Bone marrow (tissue), 2 donors: ENCODE results near the gene ANKS1B.
"Not testable (repeated sequence)": the region's sequence is repeated elsewhere in the genome, so short reads cannot be mapped to it uniquely, and the experiment has no call there.

ENCODE experiments used
- DNase-seq, 2 donors: peaks; one replicate each; lab custom pipeline; 2025; lab: John Stamatoyannopoulos, UW

ANKS1B gene

GRCh38 chr12:99265648-99266047, 719.1 kb downstream of the ANKS1B start:
- DNase-seq = no peak

- DNase-seq = no peak
These were observed 723.5 kb downstream of the ANKS1B start for GRCh38 chr12:99261256-99261655.

- no peak for DNase-seq
These were observed 724.2 kb downstream of the ANKS1B start for GRCh38 chr12:99260456-99260996.

DNA sequence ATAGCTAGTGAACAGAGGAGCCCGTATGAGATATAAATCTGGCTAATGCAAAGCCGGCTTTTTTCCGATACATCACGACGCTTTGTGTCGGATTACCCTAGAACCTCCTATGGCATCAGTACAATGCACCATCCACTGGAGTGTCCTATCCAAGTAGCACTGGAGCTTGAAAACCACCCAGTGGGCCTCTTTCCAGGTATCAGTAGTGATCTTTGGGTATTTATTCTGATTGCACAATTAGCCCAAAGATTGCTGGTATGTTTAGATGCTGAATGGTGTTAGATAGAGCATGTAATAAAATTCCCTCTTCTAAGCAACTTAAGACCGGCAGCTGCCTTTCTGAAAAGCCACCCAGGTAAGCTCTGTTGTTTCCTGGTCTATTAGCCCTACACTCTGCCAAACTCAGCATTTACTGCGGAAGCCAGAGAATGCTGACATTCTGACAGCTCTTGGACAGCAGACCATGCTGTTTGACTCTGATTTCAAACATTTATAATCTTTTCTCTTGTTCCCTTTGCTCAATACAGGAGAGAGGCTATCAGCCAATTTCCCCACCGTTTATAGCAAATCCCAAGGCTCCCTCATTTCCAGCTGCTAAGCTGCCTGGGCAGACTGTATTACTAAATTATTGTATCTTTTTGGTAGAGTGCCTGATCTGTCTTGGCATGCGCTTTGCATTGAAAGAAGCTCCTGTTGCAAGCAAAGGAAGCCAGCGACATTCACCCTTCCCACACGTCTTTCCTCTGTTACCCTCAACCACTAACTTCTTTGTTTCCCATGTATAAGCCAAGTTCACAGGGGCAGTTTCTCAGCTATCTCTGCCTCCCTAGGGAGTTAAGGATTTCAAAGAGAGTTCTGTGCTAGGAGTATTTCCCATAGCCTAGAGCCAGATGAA, 725.4 kb downstream of the ANKS1B start:
- no peak for DNase-seq

GRCh38 chr12:99257672-99258071, 727.1 kb downstream of the ANKS1B start:
- DNase-seq = no peak

- DNase-seq = no peak
These were observed 731.7 kb downstream of the ANKS1B start for GRCh38 chr12:99253068-99253467.

DNA sequence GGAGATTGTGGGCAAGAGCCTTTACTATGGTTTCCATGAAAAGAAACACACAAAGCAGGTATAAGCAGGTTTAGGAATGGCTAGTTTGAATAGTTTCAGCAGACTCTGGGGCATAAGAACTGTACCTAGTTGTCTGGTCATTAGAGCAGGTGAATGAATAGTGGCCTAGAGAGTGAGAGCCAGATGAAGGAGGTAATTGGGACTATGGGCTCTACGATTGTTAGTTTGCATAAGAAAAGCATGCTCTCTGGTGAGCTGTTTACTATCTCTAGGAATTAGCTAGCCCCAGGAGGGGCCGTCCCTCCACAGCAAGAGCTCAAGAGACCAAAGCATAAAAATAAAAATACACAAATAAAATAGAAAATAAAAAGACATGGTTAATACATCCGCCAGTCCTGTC, 734.6 kb downstream of the ANKS1B start:
- no peak for DNase-seq

DNA sequence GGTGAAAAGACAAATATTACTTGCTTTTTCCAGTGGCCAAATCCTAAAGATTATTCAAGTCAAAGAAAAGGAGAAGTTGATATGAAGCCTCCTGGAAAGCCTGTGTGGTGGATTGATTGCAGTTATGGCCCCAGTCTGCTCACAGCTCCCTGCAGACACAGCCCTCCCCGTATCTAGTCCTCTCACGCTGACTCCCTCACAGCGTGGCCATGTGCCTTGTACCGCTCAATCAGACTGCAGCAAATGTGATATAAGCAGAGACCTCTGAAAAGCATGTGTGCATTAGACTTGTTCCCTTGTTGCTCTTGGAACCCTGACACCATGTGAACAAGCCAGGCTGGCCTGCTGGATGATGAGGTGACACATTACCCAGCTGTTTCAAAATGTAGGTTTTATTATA, 735.2 kb downstream of the ANKS1B start:
- no peak for DNase-seq

GRCh38 chr12:99237907-99238538, 746.7 kb downstream of the ANKS1B start:
- not testable (repeated sequence) for DNase-seq

GRCh38 chr12:99235381-99235780, 749.4 kb downstream of the ANKS1B start:
- DNase-seq = no peak

GRCh38 chr12:99234702-99235101, 750.0 kb downstream of the ANKS1B start:
- no peak for DNase-seq

DNA sequence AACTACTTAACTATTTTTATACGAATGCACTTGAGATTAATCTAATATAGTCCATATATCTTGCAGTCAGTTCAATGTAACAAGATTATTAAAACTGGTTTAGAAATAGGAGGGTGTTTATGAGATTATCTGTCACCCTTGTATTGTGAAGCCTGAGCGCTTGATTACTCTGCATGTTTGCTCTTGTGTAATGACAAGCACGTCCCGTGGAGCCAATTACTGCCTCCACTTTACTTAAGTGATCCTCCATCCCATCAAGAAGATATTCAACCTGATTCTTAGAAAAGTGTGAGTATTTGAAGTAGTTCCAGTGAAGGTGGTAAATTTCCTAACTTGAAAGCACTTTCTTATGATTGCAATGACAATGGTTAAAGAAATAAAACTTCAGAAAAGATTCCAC, 752.4 kb downstream of the ANKS1B start:
- DNase-seq = no peak

GRCh38 chr12:99231031-99231430, 753.7 kb downstream of the ANKS1B start:
- no peak for DNase-seq

DNA sequence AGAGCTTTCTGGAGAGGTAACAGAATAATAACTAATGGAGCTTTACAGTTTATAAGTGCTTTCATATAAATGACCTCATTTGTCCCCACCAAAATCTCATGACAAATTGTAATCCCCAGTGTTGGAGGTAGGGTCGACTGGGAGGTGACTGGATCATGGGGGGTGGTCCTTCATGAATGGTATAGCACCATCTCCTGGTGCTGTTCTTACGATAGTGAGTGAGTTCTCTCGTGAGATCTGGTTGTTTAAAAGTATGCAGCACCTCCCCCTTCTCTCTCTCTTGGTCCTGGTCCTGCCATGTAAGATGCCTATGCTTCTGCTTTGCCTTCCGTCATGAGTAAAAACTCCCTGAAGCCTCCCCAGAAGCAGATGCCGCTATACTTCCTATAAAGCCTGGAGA, 760.5 kb downstream of the ANKS1B start:
- DNase-seq = no peak

DNA sequence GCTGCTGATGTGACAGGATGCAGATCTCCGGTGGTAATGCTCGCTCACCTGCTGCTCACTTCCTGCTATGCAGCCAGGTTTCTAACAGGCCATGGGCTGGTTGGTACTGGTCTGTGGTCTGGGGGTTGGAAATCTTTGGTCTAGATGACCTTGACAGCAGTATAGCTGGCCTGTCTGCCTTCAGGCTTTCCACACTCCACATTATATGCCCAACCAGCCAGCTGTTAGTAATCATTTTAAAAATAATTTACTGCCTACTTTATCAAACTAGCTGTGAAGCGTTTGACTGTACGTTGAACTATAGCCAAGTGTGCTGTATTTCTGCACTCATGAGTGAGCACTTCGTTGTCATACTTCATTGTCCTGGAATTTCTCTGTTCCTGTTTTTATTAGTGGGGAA, 761.2 kb downstream of the ANKS1B start:
- no peak for DNase-seq

DNA sequence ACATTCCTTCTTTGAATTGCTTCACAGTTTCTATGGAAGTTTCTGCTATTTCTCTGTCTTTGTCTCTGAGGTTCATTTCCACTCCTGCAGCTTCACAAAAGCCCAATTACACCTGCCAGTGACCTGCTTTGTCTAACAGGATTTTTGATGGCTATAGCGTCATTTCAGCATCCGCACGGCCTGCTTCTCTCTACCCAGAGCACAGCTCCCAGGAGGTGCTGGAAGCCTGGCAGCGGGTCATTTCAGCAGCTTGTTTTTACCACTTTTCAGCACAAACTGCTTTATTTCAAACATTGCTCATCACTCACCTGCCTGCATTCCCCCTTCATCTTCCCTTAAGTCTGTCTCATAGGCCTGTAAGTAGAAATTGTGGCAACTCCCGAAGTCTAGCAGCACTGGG, 771.7 kb downstream of the ANKS1B start:
- DNase-seq = no peak

DNA sequence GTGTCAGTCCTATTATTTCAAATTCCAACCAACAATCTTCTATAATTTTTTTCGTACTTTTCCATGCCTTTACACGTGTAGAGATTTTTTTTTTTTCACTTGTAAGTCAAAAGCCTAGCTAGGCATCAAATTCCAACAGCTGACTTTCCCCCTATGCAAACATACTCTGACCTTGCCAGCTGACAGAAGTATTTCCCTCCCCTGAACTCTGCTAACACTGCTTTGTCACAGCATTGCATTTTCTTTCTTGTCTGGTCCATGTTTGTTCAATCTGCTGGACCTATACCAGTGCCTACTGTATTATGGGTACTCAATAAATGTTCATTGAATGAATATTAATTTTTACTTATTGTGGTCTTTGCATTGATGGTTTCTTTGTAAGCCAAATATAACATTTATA, 772.5 kb downstream of the ANKS1B start:
- DNase-seq = no peak

GRCh38 chr12:99205111-99205510, 779.6 kb downstream of the ANKS1B start:
- DNase-seq = no peak

GRCh38 chr12:99201906-99202645, 782.7 kb downstream of the ANKS1B start:
- no peak for DNase-seq

- no peak for DNase-seq
These were observed 783.9 kb downstream of the ANKS1B start for GRCh38 chr12:99200711-99201384.

GRCh38 chr12:99195474-99195873, 789.3 kb downstream of the ANKS1B start:
- DNase-seq = no peak

DNA sequence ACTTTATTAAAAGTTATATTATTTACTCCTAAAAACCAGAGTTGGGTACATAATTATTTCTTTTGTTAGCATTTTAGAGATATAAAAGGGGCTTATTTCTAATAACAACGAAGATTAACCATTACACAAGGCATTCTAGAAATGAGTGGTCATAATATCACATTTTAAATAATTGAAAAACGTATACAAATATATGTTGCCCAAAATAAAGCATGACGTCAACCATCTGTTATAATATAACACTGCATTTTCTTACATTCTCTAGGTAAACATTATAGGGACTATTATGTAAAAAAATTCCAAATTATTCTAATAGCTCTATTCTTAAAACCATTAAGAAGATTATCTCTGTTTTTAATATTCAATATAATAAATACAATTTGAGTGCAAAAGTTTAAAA, 792.2 kb downstream of the ANKS1B start:
- DNase-seq = no peak
